Ramos (cell line): ENCODE measurements around the gene DRC1.

ENCODE experiments used
- in situ Hi-C: fragments of 300-500 bp; cut with MboI; formaldehyde crosslinking; loops from one replicate; pipeline ENCODE4 v1.14.3; 2022; ENCODE audit warnings: low sequenced_read_pairs; ENCODE audit not compliant: unreplicated experiment

Gene DRC1

GRCh38 chr2:26442301-26442700, 40.6 kb downstream of the DRC1 start:
- in situ Hi-C loops, result no loop called here

GRCh38 chr2:26442707-26443106, 41.0 kb downstream of the DRC1 start:
- in situ Hi-C loops, result no loop called here

GRCh38 chr2:26444236-26444635, 42.5 kb downstream of the DRC1 start:
- in situ Hi-C loops, result no loop called here

- in situ Hi-C loops, result no loop called here
These were observed 46.9 kb downstream of the DRC1 start for GRCh38 chr2:26448651-26449050.

- in situ Hi-C loops, result no loop called here
These were observed 47.7 kb downstream of the DRC1 start for GRCh38 chr2:26449278-26450030.

GRCh38 chr2:26450031-26450635, 48.4 kb downstream of the DRC1 start:
- in situ Hi-C loops, result no loop called here

GRCh38 chr2:26451700-26452099, 50.0 kb downstream of the DRC1 start:
- in situ Hi-C loops, result no loop called here

- in situ Hi-C loops, result no loop called here
These were observed 52.0 kb downstream of the DRC1 start for GRCh38 chr2:26453421-26454329.

GRCh38 chr2:26454561-26455001, 52.9 kb downstream of the DRC1 start:
- in situ Hi-C loops, result no loop called here

GRCh38 chr2:26455037-26455669, 53.4 kb downstream of the DRC1 start:
- in situ Hi-C loops, result no loop called here

- in situ Hi-C loops, result no loop called here
These were observed 54.1 kb downstream of the DRC1 start for GRCh38 chr2:26455670-26456439.

GRCh38 chr2:26456440-26457250, 54.9 kb downstream of the DRC1 start:
- in situ Hi-C loops, result no loop called here

- in situ Hi-C loops, result no loop called here
These were observed 55.5 kb downstream of the DRC1 start for GRCh38 chr2:26457251-26457666.

- in situ Hi-C loops, result no loop called here
These were observed 56.1 kb downstream of the DRC1 start for GRCh38 chr2:26457695-26458364.

- in situ Hi-C loops, result no loop called here
These were observed 56.8 kb downstream of the DRC1 start for GRCh38 chr2:26458365-26459042.

GRCh38 chr2:26459991-26460612, 58.4 kb downstream of the DRC1 start:
- in situ Hi-C loops, result no loop called here

- in situ Hi-C loops, result no loop called here
These were observed 58.9 kb downstream of the DRC1 start for GRCh38 chr2:26460613-26461031.
